Measurements from ENCODE around the gene FOXP4.

FOXP4 gene

DNA sequence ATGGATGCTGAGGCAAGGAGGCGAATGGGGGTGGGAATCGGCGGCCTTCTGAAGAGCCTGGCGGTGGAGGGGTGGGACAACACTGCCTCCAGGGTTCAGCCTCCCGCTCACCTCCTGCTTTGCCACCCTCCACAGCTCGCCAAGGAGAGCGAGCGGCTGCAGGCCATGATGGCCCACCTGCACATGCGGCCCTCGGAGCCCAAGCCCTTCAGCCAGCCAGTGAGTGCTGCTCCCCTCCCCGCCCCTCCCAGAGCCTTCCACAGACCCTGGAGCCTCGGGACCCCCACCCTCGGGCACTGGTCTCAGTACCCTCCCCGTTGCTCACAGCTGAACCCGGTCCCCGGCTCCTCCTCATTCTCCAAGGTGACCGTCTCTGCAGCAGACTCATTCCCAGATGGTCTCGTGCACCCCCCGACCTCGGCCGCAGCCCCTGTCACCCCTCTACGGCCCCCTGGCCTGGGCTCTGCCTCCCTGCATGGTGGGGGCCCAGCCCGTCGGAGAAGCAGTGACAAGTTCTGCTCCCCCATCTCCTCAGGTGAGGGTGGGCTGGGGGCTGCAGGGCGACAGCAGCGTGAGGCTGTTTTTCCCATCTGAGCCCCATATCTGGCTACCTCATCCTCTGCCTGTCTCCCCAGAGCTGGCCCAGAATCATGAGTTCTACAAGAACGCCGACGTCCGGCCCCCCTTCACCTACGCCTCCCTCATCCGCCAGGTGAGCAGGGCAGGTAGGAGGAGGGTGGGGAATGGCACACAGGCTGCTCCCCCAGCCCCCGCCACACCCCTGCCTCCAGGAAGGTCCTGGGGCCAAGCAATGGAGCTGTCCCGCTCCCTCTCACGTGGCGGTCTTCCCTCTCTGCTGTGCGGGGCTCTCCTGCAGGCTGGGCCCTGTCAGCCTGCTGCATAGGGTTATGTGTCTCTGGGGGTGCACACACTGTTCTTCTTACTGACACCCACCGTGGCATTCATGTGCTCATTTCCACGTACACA, 43.7 kb downstream of the FOXP4 start:
- no peaks in the 10 kb centered on the region for H3K9me3 ChIP-seq (ENCODE audit: control insufficient read depth, low read length)
- peaks cover 17% of the 10 kb centered on the region for H3K36me3 ChIP-seq (ENCODE audit: control insufficient read depth, insufficient read depth, low read length, severe bottlenecking)
- no peak for DNase-seq (ENCODE audit: low read depth)
- H3K4me1 ChIP-seq (ENCODE audit: control insufficient read depth, insufficient read depth, low read length): peaks cover 9% of the 10 kb centered on the region
- H3K27me3 ChIP-seq (replicated peaks; ENCODE audit: control insufficient read depth, insufficient read depth, low read length): no peaks in the 10 kb centered on the region
- H3K4me3 ChIP-seq (ENCODE audit: low read length): no peak overlapping the region
- H3K9ac ChIP-seq (ENCODE audit: low read length): no peak overlapping the region

DNA sequence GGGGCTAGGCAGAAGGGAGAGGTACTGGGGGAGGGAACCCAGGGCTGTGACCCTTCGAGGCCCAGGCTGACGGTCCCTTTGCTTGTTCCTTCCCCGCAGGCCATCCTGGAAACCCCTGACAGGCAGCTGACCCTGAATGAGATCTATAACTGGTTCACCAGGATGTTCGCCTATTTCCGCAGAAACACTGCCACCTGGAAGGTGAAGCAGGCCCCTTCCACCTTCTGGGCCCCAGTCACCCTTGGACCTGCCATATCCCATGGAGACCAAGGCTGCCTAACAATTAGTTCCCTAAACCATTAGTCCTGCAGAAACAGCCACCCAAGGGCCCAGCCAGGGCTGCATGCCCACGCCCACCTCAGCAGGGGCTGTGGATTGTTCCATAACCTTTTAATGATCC, 44.9 kb downstream of the FOXP4 start:
- Histone ChIP-seq H3K27me3 (replicated peaks; ENCODE audit: control insufficient read depth, insufficient read depth, low read length) (no peaks in the 10 kb centered on the region), H3K4me3 (ENCODE audit: low read length) (no peak overlapping the region), H3K9me3 (ENCODE audit: control insufficient read depth, low read length) (no peaks in the 10 kb centered on the region), H3K4me1 (ENCODE audit: control insufficient read depth, insufficient read depth, low read length) (peaks cover 9% of the 10 kb centered on the region), H3K36me3 (ENCODE audit: control insufficient read depth, insufficient read depth, low read length, severe bottlenecking) (peaks cover 17% of the 10 kb centered on the region), H3K9ac (ENCODE audit: low read length) (no peak overlapping the region)
- no peak for DNase-seq (ENCODE audit: low read depth)

DNA sequence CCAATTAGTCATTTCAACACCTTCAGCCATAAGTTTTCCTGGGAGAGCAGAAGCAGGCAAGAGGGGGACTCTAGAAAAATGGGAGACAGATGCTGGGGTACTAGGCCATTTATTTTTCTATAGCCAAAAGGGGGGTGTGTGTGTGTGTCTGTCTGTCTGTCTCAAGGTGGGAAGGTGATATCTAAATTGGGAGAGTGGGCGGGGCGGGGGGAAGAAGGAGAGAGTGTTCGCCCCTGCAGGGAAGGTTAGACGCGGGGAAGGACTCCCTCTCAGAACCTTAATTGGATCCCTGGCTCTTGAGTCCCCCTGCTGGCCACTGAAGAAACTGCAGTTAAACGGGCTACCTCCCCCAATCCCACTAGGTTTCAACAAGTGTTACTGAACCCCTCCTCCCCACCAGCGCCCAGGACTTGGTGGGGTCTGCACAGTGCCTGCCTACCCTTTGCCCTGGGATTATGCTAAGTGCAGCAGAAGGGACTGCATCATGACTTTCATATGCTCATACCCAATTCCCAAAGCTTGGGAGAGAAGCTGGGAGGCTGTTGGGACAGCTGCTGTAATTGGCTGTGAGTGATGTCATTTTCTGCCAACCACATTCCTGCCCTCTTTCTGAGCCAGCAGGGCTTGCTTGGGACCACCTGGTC, 45.8 kb downstream of the FOXP4 start:
- Histone ChIP-seq H3K9me3 (ENCODE audit: control insufficient read depth, low read length) (no peaks in the 10 kb centered on the region), H3K4me3 (ENCODE audit: low read length) (no peak overlapping the region), H3K4me1 (ENCODE audit: control insufficient read depth, insufficient read depth, low read length) (peaks cover 9% of the 10 kb centered on the region), H3K27me3 (replicated peaks; ENCODE audit: control insufficient read depth, insufficient read depth, low read length) (no peaks in the 10 kb centered on the region), H3K9ac (ENCODE audit: low read length) (no peak overlapping the region), H3K36me3 (ENCODE audit: control insufficient read depth, insufficient read depth, low read length, severe bottlenecking) (peaks cover 25% of the 10 kb centered on the region)
- DNase-seq (ENCODE audit: low read depth): peak; percentile 83

DNA sequence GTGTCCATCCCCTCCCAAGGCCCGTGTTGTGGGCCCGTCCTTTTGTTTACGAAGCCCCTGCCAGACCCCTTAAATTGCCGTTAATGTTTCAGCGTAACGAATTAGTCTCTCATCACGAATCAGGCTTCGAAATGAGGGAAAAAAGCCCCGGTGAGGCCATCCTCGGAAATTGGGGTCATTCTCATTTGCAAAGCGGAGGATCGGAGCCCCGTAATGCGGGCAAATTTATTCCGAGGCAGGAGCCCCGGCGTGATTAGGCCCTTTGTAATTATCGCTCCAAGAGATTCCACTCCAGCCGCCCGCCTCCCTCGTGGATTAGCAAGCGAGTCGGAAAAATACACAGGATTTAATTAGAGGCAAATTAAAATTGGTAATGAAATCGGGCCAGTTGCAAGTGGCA, 47.2 kb downstream of the FOXP4 start:
- no peak for DNase-seq (ENCODE audit: low read depth)
- H3K9me3 ChIP-seq (ENCODE audit: control insufficient read depth, low read length): no peaks in the 10 kb centered on the region
- H3K4me1 ChIP-seq (ENCODE audit: control insufficient read depth, insufficient read depth, low read length): peaks cover 9% of the 10 kb centered on the region
- no peak overlapping the region for H3K4me3 ChIP-seq (ENCODE audit: low read length)
- no peaks in the 10 kb centered on the region for H3K27me3 ChIP-seq (replicated peaks; ENCODE audit: control insufficient read depth, insufficient read depth, low read length)
- H3K36me3 ChIP-seq (ENCODE audit: control insufficient read depth, insufficient read depth, low read length, severe bottlenecking): peaks cover 27% of the 10 kb centered on the region
- no peak overlapping the region for H3K9ac ChIP-seq (ENCODE audit: low read length)

DNA sequence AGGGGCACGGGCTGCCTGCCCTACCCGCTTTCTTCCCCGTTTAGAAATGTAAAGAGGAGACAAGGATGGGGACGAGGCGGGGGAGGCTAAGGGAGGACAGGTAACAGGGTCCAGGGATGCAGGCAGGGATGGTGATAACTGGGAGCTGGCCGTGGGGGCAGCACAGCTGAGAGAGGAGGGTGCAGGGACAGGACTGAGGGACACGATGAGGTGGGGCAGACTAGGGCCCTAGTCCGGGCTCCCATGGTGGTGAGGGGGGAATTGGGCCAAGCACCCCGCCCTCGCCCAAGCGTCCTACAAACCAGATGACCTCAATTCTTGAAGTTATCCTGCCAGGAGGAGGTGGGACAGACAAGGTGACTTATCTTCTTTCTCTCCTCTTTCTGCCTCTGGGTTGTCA, 47.7 kb downstream of the FOXP4 start:
- H3K9me3 ChIP-seq (ENCODE audit: control insufficient read depth, low read length): no peaks in the 10 kb centered on the region
- no peaks in the 10 kb centered on the region for H3K27me3 ChIP-seq (replicated peaks; ENCODE audit: control insufficient read depth, insufficient read depth, low read length)
- H3K9ac ChIP-seq (ENCODE audit: low read length): no peak overlapping the region
- no peak for DNase-seq (ENCODE audit: low read depth)
- H3K4me1 ChIP-seq (ENCODE audit: control insufficient read depth, insufficient read depth, low read length): peaks cover 9% of the 10 kb centered on the region
- H3K36me3 ChIP-seq (ENCODE audit: control insufficient read depth, insufficient read depth, low read length, severe bottlenecking): peaks cover 27% of the 10 kb centered on the region
- no peak overlapping the region for H3K4me3 ChIP-seq (ENCODE audit: low read length)

DNA sequence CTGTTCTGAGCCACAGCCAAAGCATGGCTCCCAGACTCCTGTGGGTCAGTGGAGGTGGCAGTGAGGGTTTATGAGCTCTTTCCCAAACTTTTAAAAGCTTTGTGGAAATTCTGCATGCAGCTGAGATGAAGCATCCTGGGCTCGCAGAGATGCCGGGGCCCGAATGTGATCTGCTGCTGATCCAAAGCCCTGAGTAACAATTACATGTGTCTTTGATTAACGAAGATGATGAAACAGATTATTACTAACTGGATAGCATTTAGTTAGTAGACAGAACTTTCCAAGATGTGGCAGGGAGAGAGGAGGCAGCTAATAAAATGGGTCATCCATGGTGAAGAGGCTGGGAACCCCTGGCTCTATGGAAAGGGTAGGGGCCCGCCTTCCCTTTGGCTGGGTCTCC, 48.1 kb downstream of the FOXP4 start:
- Histone ChIP-seq H3K4me1 (ENCODE audit: control insufficient read depth, insufficient read depth, low read length) (peaks cover 9% of the 10 kb centered on the region), H3K9me3 (ENCODE audit: control insufficient read depth, low read length) (no peaks in the 10 kb centered on the region), H3K36me3 (ENCODE audit: control insufficient read depth, insufficient read depth, low read length, severe bottlenecking) (peaks cover 27% of the 10 kb centered on the region), H3K9ac (ENCODE audit: low read length) (no peak overlapping the region), H3K4me3 (ENCODE audit: low read length) (no peak overlapping the region), H3K27me3 (replicated peaks; ENCODE audit: control insufficient read depth, insufficient read depth, low read length) (no peaks in the 10 kb centered on the region)
- peak; percentile 67 for DNase-seq (ENCODE audit: low read depth)

DNA sequence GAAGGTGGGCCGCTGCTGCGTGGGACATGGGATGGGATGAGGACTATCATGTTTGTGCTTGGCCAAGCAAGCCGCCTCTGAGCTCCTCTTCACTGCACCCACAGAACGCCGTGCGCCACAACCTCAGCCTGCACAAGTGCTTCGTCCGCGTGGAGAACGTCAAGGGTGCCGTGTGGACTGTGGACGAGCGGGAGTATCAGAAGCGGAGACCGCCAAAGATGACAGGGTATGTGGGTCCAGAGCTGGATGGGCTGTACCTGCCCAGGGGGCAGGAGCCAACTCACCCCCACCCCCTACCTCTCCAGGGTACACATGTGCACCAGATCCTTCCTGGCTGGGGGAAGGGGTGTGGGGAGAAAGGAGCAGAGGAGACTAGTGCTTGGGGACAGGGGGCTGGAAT, 48.6 kb downstream of the FOXP4 start:
- no peak overlapping the region for H3K4me3 ChIP-seq (ENCODE audit: low read length)
- no peak overlapping the region for H3K9ac ChIP-seq (ENCODE audit: low read length)
- H3K9me3 ChIP-seq (ENCODE audit: control insufficient read depth, low read length): no peaks in the 10 kb centered on the region
- no peak for DNase-seq (ENCODE audit: low read depth)
- peaks cover 9% of the 10 kb centered on the region for H3K4me1 ChIP-seq (ENCODE audit: control insufficient read depth, insufficient read depth, low read length)
- peaks cover 27% of the 10 kb centered on the region for H3K36me3 ChIP-seq (ENCODE audit: control insufficient read depth, insufficient read depth, low read length, severe bottlenecking)
- H3K27me3 ChIP-seq (replicated peaks; ENCODE audit: control insufficient read depth, insufficient read depth, low read length): no peaks in the 10 kb centered on the region

DNA sequence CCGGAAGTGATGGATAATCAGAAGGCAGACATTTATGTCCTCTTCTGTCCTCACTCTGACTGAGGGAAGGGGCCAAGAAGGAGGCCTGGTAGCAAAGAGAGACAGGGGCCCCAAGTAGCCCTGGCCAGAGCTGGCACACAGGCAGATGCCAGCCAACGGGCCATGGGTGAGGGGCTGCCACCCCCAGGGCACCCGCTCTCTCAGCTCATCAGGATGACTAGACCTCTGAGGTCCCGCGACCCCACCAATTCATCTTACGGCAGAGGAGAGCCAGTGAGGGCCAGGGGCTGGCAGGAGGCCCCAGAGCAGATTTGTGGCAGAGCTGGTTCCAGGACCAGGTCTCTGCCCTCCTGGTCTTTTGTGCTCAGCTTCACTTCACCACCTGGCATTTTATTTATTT, 49.0 kb downstream of the FOXP4 start:
- no peaks in the 10 kb centered on the region for H3K9me3 ChIP-seq (ENCODE audit: control insufficient read depth, low read length)
- no peak for DNase-seq (ENCODE audit: low read depth)
- H3K4me1 ChIP-seq (ENCODE audit: control insufficient read depth, insufficient read depth, low read length): peaks cover 9% of the 10 kb centered on the region
- H3K27me3 ChIP-seq (replicated peaks; ENCODE audit: control insufficient read depth, insufficient read depth, low read length): no peaks in the 10 kb centered on the region
- H3K36me3 ChIP-seq (ENCODE audit: control insufficient read depth, insufficient read depth, low read length, severe bottlenecking): peaks cover 25% of the 10 kb centered on the region
- no peak overlapping the region for H3K9ac ChIP-seq (ENCODE audit: low read length)
- no peak overlapping the region for H3K4me3 ChIP-seq (ENCODE audit: low read length)

DNA sequence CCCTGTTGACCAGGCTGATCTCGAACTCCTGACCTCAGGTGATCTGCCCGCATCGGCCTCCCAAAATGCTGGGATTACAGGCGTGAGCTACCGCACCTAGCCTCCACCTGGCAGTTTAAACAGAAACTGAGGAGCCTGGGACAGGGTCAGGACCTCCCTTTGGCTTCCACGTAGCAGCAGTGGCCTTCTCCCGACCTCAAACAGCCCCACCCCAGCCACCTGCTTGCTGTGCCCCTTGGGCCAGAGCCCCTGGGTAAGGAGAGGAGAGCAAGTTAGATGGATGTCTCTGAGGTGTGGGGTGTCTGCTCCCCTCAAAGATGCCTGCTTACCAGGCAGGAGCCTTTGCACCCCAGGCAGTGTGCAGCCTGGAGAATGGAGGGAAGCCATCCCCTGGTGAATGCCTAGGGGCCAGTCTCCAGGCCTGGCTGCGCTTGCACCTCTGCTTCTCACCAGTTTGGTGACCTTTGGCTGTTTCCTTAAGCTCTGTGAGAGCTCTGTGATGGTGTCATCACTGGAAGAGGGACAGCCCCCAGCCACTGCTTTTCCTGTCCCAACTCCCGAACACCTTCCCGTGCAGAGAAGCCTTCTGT, 50.0 kb downstream of the FOXP4 start:
- H3K9me3 ChIP-seq (ENCODE audit: control insufficient read depth, low read length): no peaks in the 10 kb centered on the region
- peaks cover 11% of the 10 kb centered on the region for H3K4me1 ChIP-seq (ENCODE audit: control insufficient read depth, insufficient read depth, low read length)
- H3K27me3 ChIP-seq (replicated peaks; ENCODE audit: control insufficient read depth, insufficient read depth, low read length): no peaks in the 10 kb centered on the region
- no peak for DNase-seq (ENCODE audit: low read depth)
- peaks cover 15% of the 10 kb centered on the region for H3K36me3 ChIP-seq (ENCODE audit: control insufficient read depth, insufficient read depth, low read length, severe bottlenecking)
- no peak overlapping the region for H3K4me3 ChIP-seq (ENCODE audit: low read length)
- H3K9ac ChIP-seq (ENCODE audit: low read length): no peak overlapping the region

DNA sequence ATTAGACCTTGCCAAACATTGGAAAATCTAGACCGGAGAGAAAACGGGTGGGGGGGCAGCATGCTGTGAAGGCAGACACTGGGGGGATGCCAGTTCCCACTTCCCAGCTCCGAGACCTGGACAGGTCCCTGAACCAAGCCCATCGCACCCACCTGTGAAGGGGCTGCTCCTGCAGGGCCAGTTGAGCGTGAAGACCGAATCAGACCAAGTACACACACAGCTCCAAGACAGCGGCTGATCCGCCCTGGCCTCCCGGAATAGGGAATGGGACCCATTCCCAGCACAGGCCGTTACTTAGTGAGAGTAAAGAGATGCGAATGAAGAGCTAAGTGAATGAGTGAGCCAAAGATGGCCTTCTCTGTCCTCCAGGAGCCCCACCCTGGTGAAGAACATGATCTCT, 50.6 kb downstream of the FOXP4 start:
- H3K9ac ChIP-seq (ENCODE audit: low read length): no peak overlapping the region
- H3K4me3 ChIP-seq (ENCODE audit: low read length): no peak overlapping the region
- DNase-seq (ENCODE audit: low read depth): no peak
- no peaks in the 10 kb centered on the region for H3K27me3 ChIP-seq (replicated peaks; ENCODE audit: control insufficient read depth, insufficient read depth, low read length)
- H3K9me3 ChIP-seq (ENCODE audit: control insufficient read depth, low read length): no peaks in the 10 kb centered on the region
- peaks cover 10% of the 10 kb centered on the region for H3K36me3 ChIP-seq (ENCODE audit: control insufficient read depth, insufficient read depth, low read length, severe bottlenecking)
- H3K4me1 ChIP-seq (ENCODE audit: control insufficient read depth, insufficient read depth, low read length): peaks cover 13% of the 10 kb centered on the region

DNA sequence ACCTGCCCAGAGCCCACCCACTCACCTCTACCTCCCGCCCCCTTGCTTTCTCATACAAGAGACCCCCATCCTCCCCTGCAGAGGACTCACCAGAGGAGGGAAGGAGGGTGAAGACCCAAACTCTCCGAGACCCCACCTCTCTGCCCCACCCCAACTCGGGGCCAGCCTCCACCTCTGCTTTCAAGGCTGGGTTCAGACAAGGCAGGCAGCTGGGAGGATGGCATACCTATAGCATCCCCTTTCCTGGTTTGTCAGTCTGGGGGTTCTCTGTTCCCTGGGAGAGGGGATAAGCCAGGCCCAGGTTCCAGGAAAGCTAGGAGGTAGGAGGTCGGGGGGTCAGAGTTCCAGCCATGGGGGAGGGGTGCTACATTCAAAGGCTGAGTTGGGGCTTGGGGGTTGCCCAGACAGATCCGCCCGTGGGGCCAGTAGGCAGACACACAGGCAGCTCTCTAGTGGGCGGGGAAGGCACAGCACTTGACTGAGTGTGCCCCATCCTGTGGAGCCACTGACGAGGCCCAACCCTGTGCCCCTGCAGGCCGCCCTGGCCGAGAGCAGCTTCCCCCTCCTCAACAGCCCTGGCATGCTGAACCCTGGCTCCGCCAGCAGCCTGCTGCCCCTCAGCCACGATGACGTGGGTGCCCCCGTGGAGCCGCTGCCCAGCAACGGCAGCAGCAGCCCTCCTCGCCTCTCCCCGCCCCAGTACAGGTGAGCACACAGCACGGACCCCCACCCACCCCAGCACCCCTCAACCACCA, 51.2 kb downstream of the FOXP4 start:
- Histone ChIP-seq H3K4me3 (ENCODE audit: low read length) (no peak overlapping the region), H3K36me3 (ENCODE audit: control insufficient read depth, insufficient read depth, low read length, severe bottlenecking) (peaks cover 10% of the 10 kb centered on the region), H3K9ac (ENCODE audit: low read length) (no peak overlapping the region), H3K4me1 (ENCODE audit: control insufficient read depth, insufficient read depth, low read length) (peaks cover 19% of the 10 kb centered on the region), H3K27me3 (replicated peaks; ENCODE audit: control insufficient read depth, insufficient read depth, low read length) (no peaks in the 10 kb centered on the region), H3K9me3 (ENCODE audit: control insufficient read depth, low read length) (no peaks in the 10 kb centered on the region)
- DNase-seq (ENCODE audit: low read depth): no peak

Measured in adipocyte (in vitro differentiated cells).